Measurements from ENCODE around the gene NFIA.

Gene NFIA

GRCh38 chr1:61245696-61246400 is 163.5 kb downstream of the NFIA start:
- H3K9ac ChIP-seq: no peak overlapping the region
- H4K20me1 ChIP-seq (ENCODE audit: insufficient read depth): no peaks in the 10 kb centered on the region
- no peaks in the 10 kb centered on the region for H3K27me3 ChIP-seq (ENCODE audit: insufficient read depth, low read depth)
- no peaks in the 10 kb centered on the region for H3K79me2 ChIP-seq (ENCODE audit: insufficient read depth, low read depth)
- no peak overlapping the region for H3K4me3 ChIP-seq (IDR thresholded peaks at IDR 0.05; ENCODE audit: insufficient read depth, low read depth, low read length)
- no peak overlapping the region for H3K4me2 ChIP-seq
- no peaks in the 10 kb centered on the region for H3K36me3 ChIP-seq (ENCODE audit: insufficient read depth)
- H3K4me1 ChIP-seq (ENCODE audit: low read depth, poor library complexity, severe bottlenecking): peaks cover 16% of the 10 kb centered on the region
- no peak overlapping the region for H3K27ac ChIP-seq
- H2AFZ ChIP-seq (ENCODE audit: low read depth): no peak overlapping the region
- TF ChIP-seq CTCF (conservative IDR thresholded peaks at IDR 0.05; ENCODE audit: low read depth, low read length): no peak

- no peak overlapping the region for H3K4me2 ChIP-seq
- H4K20me1 ChIP-seq (ENCODE audit: insufficient read depth): no peaks in the 10 kb centered on the region
- peaks cover 16% of the 10 kb centered on the region for H3K4me1 ChIP-seq (ENCODE audit: low read depth, poor library complexity, severe bottlenecking)
- H3K27ac ChIP-seq: no peak overlapping the region
- no peak overlapping the region for H2AFZ ChIP-seq (ENCODE audit: low read depth)
- no peaks in the 10 kb centered on the region for H3K79me2 ChIP-seq (ENCODE audit: insufficient read depth, low read depth)
- no peaks in the 10 kb centered on the region for H3K36me3 ChIP-seq (ENCODE audit: insufficient read depth)
- no peaks in the 10 kb centered on the region for H3K27me3 ChIP-seq (ENCODE audit: insufficient read depth, low read depth)
- H3K4me3 ChIP-seq (IDR thresholded peaks at IDR 0.05; ENCODE audit: insufficient read depth, low read depth, low read length): no peak overlapping the region
- no peak for TF ChIP-seq CTCF (conservative IDR thresholded peaks at IDR 0.05; ENCODE audit: low read depth, low read length)
- no peak overlapping the region for H3K9ac ChIP-seq
Measured at GRCh38 chr1:61247051-61247825, 164.9 kb downstream of the NFIA start.

- Histone ChIP-seq H3K79me2 (ENCODE audit: insufficient read depth, low read depth) (no peaks in the 10 kb centered on the region), H3K4me3 (IDR thresholded peaks at IDR 0.05; ENCODE audit: insufficient read depth, low read depth, low read length) (no peak overlapping the region), H3K4me1 (ENCODE audit: low read depth, poor library complexity, severe bottlenecking) (peaks cover 19% of the 10 kb centered on the region)
Measured at GRCh38 chr1:61247881-61248752, 165.8 kb downstream of the NFIA start.

More at GRCh38 chr1:61247881-61248752, 165.8 kb downstream of the NFIA start:
- no peaks in the 10 kb centered on the region for H3K36me3 ChIP-seq (ENCODE audit: insufficient read depth)
- H3K9ac ChIP-seq: no peak overlapping the region
- no peak overlapping the region for H3K4me2 ChIP-seq
- H4K20me1 ChIP-seq (ENCODE audit: insufficient read depth): no peaks in the 10 kb centered on the region
- no peaks in the 10 kb centered on the region for H3K27me3 ChIP-seq (ENCODE audit: insufficient read depth, low read depth)
- no peak overlapping the region for H3K27ac ChIP-seq
- no peak overlapping the region for H2AFZ ChIP-seq (ENCODE audit: low read depth)
- TF ChIP-seq CTCF (conservative IDR thresholded peaks at IDR 0.05; ENCODE audit: low read depth, low read length): no peak
